ENCODE data around the gene OTOP3.

OTOP3 gene

DNA sequence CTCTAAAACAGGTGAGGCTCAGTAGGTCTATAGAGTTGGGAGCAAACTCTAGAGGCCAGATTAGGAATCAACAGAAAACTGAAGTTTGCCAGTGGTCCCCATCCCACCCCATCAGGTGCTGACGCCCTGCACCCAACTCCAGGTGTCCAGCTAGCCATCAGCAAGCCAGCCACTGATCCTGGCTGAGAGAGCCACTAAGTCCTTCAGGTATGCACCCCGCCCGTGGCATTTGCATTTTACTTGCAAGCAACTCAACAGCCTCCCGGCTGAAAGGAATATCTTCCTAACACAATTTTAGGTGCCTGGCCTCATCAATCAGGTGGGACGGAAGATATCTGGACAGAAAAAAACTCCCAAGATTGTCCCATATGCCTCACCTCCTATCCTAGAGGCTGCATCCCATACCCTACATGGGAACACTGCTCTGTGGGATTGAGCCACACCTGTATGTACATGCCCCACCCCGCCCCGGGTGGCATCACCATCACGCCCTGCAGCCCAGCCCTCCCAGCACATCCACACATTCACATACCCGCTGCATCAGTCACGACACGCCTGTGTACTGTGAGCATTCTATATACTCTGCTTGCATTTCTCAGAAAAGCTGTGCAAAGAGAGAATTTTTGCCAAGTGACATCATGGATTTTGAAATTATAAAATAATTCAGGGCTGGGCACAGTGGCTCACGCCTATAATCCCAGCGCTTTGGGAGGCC is 8.3 kb downstream of the OTOP3 start:
- no peak for DNase-seq

DNA sequence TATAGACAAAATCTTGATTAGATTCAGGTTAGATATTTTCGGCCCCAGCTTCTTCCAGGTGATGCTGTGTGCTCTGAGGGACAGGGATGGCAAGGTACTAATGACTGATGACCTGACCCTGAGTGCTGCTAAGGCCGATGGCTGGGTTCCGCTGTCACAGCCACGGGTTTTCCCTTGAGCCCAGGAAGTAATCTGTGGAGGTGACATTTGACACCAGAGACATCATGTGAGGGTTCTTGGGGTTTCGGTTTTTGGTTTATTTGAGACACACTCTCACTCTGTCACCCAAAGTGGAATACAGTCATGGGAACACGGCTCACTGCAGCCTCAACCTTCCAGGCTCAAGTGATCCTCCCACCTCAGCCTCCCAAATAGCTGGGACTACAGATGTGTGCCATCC is 9.8 kb downstream of the OTOP3 start:
- DNase-seq: no peak

DNA sequence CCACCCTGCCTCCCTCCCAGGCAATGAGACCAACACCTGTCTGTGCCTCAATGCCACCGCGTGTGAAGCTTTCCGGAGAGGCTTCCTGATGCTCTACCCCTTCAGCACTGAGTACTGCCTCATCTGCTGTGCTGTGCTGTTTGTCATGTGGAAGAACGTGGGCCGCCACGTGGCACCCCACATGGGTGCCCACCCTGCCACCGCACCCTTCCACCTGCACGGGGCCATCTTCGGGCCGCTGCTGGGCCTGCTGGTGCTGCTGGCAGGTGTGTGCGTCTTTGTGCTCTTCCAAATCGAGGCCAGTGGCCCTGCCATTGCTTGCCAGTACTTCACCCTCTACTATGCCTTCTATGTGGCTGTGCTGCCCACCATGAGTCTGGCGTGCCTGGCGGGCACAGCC is 10.9 kb downstream of the OTOP3 start:
- no peak for DNase-seq

DNA sequence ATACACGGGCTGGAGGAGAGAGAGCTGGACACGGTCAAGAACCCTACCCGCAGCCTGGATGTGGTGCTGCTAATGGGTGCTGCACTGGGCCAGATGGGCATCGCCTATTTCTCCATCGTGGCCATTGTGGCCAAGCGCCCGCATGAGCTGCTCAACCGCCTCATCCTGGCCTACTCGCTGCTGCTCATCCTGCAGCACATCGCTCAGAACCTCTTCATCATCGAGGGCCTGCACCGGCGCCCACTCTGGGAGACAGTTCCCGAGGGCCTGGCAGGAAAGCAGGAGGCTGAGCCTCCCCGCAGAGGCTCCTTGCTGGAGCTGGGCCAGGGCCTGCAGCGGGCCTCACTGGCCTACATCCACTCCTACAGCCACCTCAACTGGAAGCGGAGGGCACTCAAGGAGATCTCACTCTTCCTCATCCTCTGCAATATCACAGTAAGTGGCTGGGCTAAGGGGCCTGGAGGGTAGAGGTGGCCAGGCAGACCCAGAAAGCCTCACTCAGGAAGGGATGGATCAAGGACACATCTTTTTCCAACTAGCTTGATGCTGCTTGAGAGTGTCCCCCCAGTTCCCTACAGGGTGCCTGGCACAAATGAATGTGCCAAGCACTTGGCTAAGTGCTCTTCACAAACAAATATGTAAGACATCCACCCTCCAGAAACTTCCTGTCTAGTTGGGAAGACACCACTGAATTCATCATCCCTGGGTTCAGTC is 11.5 kb downstream of the OTOP3 start:
- no peak for DNase-seq

DNA sequence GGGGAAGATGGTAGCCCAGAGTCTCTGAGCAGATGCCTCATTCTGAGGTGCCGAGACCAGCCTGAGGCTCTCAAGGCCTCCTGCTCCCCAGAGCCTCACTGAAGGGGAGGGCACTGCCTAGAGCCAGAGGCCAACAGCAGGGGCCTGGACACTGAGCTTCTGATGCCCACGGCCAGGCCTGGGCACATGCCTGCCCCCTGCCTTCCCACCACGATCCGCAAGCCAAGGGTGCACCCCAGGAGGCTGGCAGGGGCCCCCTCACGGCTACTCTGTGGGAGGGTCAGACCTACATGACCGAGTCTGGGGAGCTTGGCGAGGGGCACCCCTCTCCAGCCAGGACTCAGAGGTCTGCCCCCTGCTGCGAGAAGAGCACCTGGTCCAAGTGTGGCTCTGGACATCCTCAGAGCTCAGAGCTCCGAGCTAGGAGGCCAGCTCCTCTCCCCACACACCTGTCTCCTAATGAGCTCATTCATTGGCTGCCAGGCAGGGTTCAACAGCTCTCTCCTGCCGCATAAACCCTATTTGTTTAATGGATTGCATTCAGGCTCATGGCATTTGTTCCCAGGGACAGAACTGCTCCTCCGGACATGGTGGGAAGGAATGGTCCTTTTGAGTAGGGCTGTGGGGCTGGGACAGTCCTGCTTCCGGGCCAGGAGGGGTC is 13.9 kb downstream of the OTOP3 start:
- DNase-seq: peak; percentile 24

DNA sequence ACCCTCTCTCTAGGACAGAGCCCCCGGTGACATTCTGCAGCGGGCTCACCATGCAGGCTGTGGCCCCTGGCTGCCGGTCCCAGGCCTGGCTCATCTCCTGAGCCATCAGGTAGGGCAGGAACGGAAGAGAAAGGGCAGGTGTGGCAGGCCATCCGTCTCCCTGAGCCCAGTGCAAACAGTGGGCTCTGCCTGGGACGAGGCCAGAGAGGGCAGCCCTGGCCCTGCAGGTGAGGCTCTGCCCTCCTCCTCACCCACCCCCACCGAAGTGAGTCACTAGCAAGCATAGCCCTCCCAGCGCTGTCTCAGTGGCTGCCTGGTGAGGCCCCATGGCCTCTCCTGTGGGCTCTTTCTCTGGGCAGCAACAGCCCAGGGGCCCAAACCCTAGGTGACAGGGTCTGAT is 14.5 kb downstream of the OTOP3 start:
- peak; percentile 20 for DNase-seq

DNA sequence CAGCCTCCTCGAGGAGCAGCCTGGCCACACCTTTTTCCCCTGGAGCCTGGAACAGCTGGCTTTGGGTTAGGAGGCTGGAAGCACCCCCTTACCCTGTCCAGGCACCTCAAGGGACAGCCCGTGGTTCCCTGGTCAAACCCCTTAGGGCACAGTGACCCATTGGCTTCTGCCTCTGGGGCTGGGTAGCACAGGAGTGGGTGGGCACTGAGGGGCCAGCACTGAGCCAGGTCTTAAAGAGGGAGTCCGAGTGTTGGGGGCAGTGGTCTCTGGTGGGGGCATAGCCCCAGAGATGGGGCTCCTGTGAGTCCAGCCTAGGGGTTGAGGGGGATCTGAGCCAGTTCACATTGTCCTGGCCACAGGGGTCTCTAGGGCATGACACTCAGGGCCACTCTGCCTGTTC is 15.4 kb downstream of the OTOP3 start:
- DNase-seq: no peak

DNA sequence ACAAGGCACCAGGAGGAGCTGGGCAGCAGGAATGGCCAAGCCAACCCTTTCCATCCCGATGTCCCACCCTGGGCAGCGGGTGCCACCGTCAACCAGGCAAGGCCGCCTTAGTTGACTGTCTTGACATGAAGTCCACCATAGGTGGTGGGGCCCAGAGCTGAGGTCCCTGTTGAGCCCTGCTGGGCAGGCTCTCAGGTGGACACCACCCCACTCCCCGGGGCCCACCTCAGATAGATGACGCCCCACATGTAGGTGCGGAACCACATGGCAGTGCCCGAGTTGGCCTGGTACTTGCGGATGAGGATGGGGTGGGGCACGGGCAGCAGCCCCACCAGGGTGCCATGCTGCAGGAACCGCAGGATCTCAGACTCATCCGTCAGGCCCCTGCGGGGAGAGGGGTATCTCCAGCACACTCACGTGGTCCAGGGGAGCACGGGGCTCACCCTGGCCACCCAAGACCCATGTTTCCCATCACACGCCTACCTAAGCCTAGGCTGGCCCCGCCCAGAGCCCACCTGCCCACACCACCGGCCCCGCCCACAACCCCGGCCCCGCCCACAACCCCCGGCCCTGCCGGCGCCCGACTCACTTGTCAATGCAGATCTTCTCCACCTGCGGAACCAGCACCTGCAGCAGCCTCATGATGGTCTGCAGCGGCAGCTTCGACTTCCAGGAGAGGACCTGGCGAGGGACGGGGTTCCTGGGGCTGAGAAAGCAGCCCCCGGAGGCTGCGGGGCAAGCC is 16.2 kb downstream of the OTOP3 start:
- DNase-seq: no peak

DNA sequence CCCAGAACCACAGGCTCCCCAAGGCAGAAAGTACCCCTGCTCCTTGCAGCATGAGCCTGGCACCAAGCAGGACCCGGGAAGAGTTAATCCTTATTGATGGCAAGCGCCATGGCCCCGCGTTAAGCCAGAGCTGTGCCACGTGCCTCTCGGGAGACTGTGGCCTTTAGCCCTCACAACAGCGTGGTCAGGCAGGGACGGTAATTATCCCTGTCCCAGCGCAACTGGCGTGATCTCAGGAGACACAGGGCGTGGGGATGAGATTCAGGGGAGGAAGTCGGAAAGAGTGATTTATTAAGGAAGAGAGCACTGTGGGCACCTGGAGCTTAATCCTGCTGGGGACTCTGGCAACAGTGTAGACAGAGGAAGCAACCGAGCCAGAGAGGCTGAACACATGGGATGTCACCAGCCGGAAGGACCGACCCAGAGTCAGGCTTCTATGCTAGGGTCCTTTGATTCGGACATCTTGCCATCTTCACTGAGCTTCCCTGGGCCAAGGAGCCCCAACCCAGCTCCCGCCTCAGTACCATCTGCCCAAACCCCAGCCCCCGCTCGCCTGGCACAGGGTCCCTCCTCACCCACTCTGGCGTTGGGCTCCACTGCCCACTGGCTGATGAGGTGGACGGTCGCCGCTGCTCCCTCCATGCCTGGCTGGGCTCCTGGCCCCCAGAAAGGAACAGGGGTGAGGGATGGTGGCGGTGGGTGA is 16.9 kb downstream of the OTOP3 start:
- DNase-seq: no peak

DNA sequence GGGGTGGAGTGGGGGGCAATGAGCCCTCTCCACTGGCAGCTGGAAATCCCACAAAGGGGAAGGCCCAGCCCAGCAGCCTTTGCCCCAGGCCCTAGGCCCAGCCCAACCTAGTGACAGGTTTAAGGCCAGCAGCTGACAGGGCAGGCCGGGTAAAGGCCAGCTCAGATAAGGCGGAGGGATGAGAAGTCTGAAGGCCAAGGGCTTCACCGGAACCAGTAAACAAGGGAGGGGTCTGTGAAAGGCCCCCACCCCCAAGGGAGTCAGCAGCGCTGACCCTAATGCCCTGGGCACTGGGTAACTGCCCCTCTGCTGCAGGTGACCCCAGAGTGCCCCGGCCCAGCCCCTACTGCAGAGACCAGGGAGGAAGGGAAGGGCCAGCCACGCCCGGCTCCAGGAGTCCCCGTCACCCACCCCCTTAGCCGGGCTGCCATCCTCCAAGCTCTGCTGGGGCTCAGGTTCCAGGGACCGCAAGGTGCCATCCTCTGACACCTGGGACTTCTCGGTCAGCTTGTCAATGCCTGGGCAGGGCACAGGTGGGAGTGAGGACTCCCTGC is 17.5 kb downstream of the OTOP3 start:
- DNase-seq: no peak

DNA sequence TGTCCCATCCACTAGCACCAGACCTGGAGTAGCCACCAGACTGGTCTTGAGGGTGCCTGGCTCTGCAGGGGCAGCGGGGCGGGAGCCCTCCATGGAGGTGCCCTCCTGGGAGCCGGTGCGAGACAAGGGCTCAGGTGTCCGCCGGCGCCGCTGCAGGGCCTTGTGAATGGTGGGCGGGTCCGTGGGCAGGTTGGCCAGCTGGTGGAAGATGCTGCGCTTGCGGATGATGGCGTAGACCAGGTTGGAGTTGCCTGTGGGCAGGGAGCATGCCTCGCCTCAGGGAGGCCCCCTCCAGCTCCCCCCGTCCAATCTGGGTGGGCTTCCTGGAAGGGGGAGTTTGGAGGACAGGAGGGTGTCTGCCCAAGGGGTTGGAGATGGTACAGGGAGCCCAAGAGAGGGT is 18.4 kb downstream of the OTOP3 start:
- no peak for DNase-seq

DNA sequence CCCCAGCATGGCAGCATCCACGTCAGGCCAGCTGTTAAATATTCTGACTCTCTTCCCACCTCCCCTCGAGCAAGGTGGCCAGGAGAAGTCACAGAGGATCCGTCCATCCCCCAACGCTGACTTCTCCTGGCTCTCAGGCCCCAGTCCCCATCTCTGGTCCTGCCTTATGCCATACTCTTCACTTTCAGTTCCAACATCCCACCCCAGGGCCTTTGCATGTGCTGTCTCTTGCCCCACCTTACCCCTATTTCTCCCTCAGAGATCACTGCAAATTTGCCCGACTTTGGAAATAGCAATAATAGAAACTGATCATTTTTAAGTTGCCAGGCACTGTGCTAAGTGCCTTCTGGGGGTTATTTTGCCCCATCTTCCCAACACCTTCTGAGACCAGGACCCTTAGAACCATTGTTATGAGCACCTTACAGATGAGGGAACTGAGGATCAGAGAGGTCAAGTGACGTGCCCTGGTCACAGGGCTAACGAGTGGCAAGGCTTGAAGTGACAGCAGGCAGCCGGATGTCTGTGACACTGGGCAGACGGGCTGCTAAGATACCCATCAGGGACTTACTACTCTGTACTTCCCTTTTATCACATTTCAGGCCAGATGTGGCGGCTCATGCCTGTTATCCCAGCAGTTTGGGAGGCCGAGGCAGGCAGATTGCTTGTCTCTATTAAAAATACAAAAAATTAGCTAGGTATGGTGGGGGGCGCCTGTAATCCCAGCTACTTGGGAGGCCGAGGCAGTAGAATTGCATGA is 19.1 kb downstream of the OTOP3 start:
- no peak for DNase-seq

DNA sequence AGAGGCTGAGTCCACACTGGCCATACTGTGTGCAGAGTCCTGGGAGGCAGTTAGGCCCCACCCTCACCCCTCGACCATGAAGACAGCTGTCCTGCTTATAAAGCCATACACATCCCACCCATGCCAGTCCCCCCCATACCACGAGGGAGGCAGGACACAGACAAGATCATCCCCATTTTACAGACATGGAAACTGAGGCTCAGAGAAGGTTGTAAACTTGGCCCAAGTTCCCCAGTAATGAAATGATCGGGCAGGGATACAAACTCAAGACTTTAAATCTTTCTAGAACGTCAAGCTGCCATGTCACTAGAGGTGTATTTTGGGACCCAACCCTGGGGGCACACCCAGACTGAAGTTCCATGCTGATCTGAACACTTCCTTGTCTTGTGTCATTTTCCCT is 20.4 kb downstream of the OTOP3 start:
- no peak for DNase-seq

DNA sequence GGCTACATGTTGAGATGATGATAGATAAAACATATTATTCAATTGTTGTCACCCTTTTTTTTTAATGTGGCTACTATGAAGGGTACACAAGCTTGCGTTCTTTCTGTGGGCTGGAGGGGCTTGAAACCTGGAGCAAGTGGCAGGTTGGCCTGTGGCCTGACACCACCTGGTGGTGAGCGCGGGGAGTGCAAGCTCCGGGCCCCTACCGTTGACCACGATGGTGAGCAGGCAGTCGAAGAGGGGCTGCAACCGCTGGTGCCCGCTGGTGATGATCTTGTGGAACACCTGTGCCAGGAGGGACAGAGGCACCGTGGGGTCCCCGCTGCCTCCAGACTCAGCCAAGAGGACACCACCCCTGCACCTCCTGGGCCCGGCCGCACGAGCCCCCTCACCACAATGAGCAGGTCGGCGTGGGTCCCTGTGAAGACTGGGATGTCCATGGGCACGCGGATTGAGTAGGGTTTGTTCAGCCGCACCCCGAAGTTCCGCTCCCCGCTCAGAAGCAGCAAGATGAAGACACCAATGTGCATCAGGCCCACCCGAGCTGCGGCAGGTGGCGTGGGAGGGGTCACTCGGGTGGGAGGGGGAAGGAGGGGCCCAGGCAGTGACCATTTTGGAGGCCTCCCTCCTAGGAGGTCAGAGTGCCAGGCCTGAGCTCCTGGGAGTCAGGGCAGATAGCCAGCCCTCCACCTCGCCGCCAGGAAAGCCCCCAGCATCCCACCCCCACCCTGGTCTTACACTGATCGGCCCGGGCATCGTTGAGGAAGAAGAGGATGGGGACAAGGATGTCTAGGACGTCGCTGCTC is 22.4 kb downstream of the OTOP3 start:
- peak; percentile 5 for DNase-seq

DNA sequence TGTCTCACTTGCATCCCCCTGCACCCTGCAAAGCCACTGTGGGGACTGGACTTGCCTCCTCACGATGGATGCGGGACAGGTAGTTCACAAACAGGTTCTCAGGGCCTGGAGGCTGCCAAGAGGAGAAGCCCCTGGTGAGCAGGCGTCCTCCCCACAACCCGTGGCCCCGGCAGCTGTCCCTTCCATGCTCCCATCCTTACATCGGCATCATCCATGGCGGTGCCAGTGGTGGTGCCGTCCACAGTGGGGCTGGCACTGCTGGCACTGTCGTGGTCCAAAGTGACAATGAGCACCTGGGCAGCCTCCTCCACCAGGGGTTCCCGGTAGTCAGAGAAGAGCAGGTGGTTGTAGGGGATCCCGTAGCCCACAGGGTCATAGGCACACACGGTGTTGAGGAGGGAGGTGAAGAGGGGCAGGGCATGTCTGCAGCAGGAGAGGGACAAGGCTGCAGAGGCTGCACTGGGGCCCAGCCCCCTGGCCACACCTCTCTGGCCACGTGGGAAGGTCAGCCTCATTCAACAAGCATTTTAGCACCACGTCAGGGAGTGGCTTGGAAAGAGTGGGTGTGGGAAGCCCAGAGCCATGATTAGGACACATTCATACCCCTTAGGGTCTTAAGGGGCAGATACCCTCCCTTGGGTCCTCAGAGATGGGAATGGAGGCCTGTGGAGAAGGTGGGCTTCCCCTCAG is 24.3 kb downstream of the OTOP3 start:
- DNase-seq: no peak

DNA sequence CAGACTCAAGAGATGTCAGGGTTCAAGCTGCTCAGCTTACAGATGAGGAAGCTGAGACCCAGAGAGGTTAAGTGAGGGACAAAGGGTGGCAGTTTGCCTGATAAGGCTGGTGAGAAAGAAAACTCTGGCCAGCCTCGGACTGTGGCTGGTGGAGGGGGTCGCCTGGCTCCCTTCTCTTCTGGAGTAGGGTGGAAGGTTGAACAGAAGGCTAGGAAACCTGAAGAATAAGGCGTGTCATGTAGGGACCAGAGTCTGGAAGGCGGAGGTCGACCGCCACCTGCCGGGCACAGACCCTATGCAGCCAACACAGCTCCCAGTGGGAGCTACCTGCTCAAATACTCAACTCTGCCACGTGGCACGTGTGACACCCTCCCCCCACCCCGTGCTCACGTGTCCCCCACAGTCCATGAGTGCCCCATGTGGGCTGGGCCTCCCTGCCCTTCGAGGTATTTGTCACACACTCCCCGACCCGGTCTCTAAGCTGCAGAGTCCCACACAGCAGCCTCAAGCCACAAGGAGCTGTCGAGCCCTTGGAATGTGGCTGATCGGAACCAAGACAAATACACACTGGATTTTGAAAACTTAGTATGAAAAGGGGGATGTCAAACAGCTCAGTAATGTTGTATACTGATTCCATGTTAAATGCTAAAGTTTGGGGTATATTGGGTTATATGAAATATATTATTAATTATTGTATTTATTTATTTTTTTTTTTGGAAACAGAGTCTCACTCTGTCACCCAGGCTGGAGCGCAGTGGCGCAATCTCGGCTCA is 25.1 kb downstream of the OTOP3 start:
- DNase-seq: no peak

DNA sequence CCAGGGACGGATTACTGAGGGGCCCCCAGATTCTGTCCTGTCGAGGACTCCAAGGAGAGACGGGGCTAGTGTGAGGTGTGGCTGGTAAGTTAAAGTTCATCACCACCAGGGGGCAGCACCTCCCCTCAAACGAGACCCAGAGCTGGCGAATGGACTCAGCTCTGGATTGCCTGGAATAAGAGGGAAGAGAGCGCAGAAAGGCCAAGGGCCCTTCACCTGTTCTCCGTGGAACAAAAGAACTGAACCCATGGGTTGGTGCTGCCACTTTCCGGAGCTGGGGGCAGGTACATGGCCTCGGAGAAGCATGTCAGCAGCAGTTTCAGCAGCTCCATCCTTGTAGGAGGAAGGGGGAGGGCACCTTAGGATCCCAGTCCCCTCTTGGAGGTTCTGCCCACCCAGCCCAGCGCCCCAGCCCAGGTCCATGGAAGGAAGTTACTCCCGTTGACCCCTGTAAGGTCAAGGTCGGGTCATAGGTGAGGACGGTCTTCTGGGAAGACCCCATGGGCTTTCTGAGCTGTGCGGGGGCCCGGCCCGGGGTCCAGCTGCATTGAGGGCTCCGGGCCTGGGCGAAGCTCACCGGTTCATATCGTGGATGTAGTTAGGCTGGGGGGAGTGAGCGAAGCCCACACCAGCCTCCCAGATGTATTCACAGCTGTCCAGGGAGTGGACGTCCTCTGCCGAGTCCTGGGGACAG is 26.1 kb downstream of the OTOP3 start:
- peak; percentile 75 for DNase-seq

DNA sequence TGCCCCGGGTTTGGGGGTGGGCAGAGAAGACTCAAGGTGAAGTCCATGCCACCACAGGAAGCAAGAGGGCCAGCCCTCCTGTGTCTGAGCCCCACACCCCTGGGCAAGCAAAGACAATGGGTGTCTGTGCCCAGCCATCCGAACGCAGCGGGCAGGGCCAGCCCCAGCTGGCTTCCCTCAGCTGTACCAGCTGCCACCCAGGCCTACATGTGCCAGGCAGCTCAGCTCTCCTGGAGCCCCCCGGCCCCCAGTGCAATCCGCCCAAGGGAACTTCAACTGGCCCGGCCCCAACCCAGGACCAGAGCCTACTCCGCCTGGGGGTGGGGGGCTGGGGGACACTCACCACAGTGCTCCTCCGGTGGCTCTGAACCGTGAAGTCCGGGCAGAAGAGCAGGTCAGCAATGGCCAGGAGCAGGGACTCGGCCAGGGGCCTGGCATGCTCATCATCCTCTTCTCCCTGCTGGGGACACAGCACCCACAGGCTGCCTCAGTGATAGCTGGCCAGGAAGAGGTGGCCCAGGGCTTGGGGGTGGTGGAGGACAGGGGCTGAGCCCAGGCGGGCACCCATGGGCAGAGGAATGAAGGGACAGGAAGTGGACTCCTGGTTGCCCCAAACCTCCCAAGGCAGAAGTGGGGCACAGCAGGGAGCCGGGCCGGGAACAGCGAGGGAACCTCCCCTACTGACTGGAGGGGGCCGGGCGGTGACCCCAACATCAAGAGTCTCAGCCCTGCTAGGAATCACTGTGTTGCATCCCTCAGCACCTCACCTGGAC is 27.1 kb downstream of the OTOP3 start:
- no peak for DNase-seq

Measured in NCI-H2029 (cell line).